DMS79 treated with DMSO at 0.1 percent for 48 hours (cell line): Measurements from ENCODE around the gene NARS2.

Experiments
- DNase-seq: peaks from one replicate; lab custom pipeline; 2025; lab: John Stamatoyannopoulos, UW

Gene NARS2

GRCh38 chr11:78414321-78415051 is 160.2 kb downstream of the NARS2 start:
- DNase-seq: peak; percentile 29

DNA sequence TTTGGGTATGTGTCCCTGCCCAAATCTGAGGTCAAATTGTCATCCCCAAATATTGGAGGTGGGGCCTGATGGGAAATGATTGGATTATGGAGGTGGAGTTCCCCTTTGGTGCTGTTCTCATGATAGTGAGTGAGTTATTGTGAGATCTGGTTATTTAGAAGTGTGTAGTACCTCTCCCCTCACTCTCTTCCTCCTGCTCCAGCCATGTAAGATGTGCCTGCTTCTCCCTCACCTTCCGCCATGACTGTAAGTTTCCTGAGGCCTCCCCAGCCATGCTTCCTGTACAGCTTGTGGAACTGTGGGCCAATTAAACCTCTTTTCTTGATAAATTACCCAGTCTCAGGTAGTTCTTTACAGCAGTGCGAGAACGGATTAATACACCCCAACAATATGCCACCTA is 166.0 kb downstream of the NARS2 start:
- DNase-seq: no peak

GRCh38 chr11:78406568-78407196 is 168.0 kb downstream of the NARS2 start:
- DNase-seq: no peak

DNA sequence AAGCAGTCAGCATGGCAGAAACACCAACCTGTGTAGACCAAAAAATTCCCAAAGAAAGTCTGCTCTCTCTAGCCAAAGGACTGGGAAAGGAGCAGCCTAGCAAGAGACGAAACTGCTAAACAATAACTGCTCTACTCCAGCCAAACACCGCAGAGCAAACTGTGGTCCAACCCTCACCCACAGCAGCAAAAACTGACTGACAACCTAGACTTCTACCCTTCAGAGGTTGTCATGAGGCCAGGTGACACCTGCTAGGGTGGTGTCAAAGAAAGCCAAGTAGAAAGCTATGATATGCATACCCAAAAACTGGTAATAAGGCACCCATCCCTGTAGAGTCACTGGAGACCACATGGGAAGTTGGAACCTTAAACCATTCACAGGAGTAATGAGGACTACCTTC is 168.9 kb downstream of the NARS2 start:
- DNase-seq: no peak

- no peak for DNase-seq
Measured at GRCh38 chr11:78403781-78404180, 170.9 kb downstream of the NARS2 start.

DNA sequence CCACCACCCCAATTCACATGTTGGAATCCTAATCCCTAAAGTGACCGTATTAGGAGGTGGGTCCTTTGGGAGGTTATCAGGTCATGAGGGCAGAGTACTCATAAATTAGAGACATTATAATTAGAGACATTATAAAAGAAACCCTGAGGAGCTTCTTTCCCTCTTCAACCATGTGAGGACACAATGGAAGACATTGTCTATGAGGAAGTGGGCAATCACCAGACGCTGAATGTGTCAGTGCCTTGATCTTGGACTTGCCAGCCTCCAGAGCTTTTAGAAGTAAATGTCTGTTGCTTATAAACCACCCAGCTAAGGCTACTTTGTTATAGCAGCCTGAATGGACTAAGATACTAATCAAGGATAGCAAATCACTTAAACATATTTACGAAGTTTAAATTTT is 171.8 kb downstream of the NARS2 start:
- no peak for DNase-seq

- DNase-seq: no peak
Measured at GRCh38 chr11:78400702-78401101, 174.0 kb downstream of the NARS2 start.

GRCh38 chr11:78400116-78400515 is 174.5 kb downstream of the NARS2 start:
- no peak for DNase-seq

- DNase-seq: no peak
Measured at GRCh38 chr11:78399136-78399535, 175.5 kb downstream of the NARS2 start.

DNA sequence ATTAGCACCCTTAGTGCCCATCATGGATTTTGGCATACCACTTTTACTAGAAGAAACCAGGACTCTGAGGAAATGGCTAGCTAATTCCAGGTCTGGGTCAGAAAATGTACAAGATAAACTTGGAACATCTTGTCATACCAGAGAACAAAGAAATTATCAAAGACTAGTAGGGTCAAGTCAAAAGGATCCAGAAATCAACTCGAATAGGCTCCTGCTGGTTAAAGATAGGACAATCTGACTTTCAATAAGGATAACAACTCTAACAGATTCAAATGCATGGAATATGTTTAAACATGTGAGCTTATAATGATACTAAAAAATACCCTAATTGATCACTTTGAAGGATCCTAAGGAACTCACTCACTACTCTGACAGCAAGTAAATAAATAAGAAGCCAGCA is 175.9 kb downstream of the NARS2 start:
- no peak for DNase-seq

GRCh38 chr11:78397398-78397797 is 177.3 kb downstream of the NARS2 start:
- no peak for DNase-seq

DNA sequence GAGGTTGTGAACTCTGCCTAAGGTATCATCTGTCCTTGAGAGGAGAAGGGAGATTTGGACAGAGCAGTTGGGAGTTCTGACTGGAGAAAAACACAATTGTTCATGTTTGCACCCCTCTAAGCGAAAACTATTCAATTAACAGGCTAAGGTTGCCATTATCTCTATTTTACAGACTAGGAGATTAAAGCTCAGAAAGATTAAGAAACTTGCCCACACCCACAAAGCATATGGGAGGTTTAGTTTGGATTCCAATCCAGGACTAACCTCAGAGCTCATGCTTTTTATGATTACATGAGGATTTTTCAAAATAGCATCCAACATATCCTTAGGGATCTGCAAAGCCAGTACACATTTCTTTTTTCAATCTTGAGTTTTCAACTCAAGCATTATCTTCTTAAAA is 179.1 kb downstream of the NARS2 start:
- DNase-seq: no peak

DNA sequence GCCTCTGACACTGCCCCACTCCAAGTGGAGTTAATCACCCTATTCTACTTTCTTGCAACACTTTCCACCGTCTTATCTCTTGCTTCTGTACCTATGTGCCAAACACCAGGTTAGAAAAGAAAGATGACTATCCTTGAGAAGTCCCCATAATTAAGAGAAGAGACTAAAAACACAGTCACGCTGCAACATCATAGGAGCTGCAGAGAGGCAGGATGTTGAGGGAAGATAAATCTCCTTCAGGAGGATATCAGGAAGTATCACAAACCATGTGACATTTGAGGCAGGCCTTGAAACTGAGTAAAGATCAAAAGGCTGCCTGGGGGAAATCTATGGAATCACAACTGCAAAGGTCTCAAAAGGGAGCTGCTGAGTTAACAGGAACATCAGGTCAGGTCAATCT is 181.8 kb downstream of the NARS2 start:
- DNase-seq: no peak

GRCh38 chr11:78391424-78391823 is 183.2 kb downstream of the NARS2 start:
- no peak for DNase-seq

DNA sequence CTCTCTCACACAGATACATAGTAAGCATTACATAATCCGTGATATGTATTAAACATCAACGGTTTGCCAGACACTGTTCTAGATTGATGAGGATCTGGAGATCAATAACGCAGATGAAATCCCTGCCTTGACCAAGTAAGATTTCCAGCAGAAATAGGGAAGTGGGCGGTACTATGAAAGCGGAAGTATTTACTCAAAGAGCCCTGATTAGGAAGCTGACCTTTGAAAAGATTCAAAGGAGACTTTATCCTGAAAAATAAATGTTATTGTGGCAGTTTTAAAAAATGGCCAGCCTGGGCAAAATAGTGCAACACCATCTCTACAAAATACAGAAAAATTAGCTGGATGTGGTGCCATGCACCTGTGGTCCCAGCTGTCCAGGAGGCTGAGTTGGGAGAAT is 183.9 kb downstream of the NARS2 start:
- DNase-seq: no peak

GRCh38 chr11:78386215-78386941 is 188.3 kb downstream of the NARS2 start:
- DNase-seq: no peak
